Measurements from ENCODE around the gene RP2. TPM values are rescaled to one million over a fixed set of nuclear protein-coding genes. Genes with fewer than 3 reads are reported as not detected.

RP2 gene
- polyA plus RNA-seq, 4 donors = 13.8 to 17.1 (median 16.5) TPM

- DNase-seq (ENCODE audit: low read depth in 4 of 4, low spot score in 3 of 4) = no peak
Observed at GRCh38 chrX:46916273-46916672, 79.4 kb downstream of the RP2 start.

GRCh38 chrX:46917622-46918021 lies 80.8 kb downstream of the RP2 start:
- no peak for DNase-seq (ENCODE audit: low read depth in 4 of 4, low spot score in 3 of 4)

- no peak for DNase-seq (ENCODE audit: low read depth in 4 of 4, low spot score in 3 of 4)
Observed at GRCh38 chrX:46918434-46918833, 81.6 kb downstream of the RP2 start.

GRCh38 chrX:46920235-46920634 lies 83.4 kb downstream of the RP2 start:
- DNase-seq (ENCODE audit: low read depth in 4 of 4, low spot score in 3 of 4) = no peak

DNA sequence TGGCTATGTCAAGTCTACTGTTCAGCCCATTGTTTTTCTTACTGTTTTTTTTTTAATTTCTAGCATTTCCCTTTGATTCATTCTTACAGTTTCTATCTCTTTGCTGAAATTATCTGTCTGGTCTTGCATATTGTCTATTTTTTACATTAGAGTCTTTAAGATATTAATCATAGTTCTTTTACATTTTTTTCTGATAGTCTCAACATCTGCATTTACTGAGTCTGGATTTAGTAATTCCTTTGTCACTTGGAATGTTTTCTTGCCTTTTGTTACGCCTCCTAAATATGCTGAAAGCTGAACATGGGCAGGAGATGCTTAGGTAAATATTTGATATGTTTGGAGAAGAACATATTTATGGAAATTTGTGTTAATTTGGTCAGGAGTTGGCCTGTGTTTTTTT lies 85.8 kb downstream of the RP2 start:
- DNase-seq (ENCODE audit: low read depth in 4 of 4, low spot score in 3 of 4) = no peak

DNA sequence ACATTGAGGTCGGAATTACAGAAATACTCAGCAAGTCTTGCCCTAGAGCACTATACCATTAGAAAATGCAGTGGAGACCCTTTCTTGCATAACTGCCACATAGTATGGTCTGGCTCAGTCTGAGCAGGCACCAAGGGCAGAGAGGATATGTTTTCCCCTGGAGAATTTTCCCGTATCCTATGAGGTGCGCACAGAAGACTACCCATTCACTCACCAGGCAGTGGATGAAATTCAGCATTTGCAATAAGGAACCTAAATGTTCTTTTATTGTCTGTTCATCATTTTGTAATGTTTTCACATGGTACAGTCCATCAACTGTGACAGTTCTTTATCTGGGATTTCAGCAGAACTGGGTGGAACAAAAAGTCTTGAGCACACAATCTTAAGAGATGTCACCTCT lies 90.9 kb downstream of the RP2 start:
- no peak for DNase-seq (ENCODE audit: low read depth in 4 of 4, low spot score in 3 of 4)

DNA sequence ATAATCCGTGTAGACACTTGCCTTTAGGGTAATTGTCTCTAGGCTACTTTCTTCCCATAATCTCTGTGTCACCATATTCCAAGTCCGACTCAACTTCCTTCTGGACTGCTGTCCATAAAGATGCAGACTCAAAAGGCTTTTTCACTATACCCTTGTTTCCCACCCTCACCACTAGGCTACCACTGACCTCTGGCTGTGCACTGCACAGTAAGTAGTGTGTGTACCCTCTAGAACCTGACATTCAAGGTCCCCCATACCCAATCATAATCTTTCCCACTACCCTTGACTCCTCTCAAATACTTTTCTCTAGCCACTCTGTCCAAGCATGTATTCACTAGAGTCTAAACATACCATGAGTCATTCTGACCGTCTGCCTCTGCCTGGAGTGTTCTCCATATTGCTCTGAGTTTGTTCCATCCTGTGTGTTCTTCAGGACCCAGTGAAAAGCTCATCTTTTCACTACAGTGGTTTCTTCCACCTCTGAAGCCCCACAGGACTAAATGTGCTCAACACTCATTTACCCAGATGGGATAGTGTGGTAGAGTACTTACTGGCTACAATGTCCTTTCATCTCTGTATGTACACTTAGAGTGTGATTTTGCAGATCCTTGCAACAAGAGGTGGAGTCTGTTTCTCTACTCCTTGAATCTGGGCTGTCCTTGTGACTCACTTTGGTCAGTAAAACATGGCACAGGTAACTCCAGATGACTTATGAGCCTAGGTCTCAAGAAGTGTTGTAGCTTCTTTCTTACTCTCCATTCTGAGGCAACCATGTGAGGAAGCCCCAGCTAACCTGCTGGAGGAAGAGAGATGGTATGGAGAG lies 92.8 kb downstream of the RP2 start:
- DNase-seq (ENCODE audit: low read depth in 4 of 4, low spot score in 3 of 4) = no peak

Other genes with a start within 250 kb of the RP2 start
- gene SLC9A7, start 77.9 kb upstream of the RP2 start, polyA plus RNA-seq (ENCODE audit: insufficient read length in 4 of 4) = 1 to 10 TPM; 4.2 to 5.5 (median 4.6) TPM
- gene JADE3, start 75.4 kb downstream of the RP2 start, polyA plus RNA-seq (ENCODE audit: insufficient read length in 4 of 4) = 10 to 100 TPM in 3 of 4 donors, 1 to 10 TPM in 1; 8.1 to 27.2 (median 25.0) TPM
- gene RGN, start 241.4 kb downstream of the RP2 start, polyA plus RNA-seq (ENCODE audit: insufficient read length in 4 of 4) = 10 to 100 TPM in 3 of 4 donors, 1 to 10 TPM in 1; 4.7 to 35.3 (median 29.4) TPM

Data from left renal pelvis (tissue), 4 donors.